GM10266 (cell line): ENCODE measurements around the gene CD247.

Experiments
- DNase-seq: peaks from one replicate; pipeline ENCODE4 v3.0.0; 2012; ENCODE audit errors: extremely low spot score
- CTCF ChIP-seq: IDR thresholded peaks from 2 replicates; pipeline ENCODE4 v1.5.1; 2012; ENCODE audit warnings: mild to moderate bottlenecking, low read depth; ENCODE audit not compliant: control insufficient read depth, insufficient read depth; ENCODE audit errors: missing control alignments

The CD247 gene

DNA sequence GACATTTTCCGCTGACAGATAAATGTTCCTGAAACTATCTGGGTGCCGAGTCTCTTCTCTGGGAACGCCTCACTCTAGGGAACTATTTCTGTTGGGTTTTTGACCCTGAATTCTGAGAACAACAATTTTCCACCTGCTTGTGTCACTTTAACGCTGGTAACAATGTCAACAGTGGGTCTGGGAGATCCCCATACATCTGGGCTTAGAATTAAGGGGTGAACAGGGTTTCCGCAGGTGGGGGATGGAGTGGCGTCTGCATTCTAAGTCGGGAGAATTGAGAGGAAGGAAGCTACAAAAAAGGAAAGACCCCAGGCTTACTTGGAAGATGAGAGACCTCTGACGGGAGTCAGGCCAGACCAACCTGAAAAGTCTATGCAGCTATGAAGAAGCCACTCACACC is 8.7 kb downstream of the CD247 start:
- TF ChIP-seq CTCF, result no peak
- no peak for DNase-seq

DNA sequence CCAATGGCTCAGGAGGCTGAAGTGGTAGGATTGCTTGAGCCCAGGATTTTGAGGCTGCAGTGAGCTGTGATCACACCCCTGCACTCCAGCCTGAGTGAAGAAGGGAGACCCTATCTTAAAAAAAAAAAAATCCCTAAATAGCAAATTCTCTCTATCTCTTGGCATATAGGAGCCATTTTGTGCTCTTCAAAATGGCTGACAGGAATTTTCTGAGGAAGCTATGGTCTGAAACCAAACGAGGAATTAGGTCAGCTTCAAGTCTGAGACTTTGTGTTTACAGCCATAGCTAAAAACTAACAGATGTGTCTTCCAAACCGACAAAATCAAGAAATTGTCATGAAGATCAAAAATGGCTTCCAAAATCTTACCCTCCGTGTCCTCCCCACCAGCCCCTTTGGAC is 10.6 kb downstream of the CD247 start:
- no peak for TF ChIP-seq CTCF
- DNase-seq, result no peak

DNA sequence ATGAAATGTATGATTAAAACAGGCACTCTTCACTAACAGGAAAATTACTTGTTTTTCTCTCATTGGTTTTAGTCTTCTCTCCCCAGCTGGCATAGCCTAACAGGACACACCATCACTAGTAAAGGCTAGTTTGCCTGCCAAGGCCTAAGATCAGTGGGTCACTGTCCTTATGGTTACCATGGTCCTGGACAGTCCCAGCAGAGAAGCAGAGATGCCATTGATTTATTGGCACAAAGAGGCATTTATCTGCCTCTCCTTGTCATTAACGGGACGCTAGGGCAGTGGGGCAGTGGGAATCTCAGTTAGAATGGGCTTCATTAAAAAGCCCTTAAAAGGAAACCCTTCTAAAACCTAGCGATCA is 13.9 kb downstream of the CD247 start:
- DNase-seq, result no peak
- no peak for TF ChIP-seq CTCF

- TF ChIP-seq CTCF, result no peak
- DNase-seq, result no peak
Measured at GRCh38 chr1:167503626-167504466, 14.5 kb downstream of the CD247 start.

DNA sequence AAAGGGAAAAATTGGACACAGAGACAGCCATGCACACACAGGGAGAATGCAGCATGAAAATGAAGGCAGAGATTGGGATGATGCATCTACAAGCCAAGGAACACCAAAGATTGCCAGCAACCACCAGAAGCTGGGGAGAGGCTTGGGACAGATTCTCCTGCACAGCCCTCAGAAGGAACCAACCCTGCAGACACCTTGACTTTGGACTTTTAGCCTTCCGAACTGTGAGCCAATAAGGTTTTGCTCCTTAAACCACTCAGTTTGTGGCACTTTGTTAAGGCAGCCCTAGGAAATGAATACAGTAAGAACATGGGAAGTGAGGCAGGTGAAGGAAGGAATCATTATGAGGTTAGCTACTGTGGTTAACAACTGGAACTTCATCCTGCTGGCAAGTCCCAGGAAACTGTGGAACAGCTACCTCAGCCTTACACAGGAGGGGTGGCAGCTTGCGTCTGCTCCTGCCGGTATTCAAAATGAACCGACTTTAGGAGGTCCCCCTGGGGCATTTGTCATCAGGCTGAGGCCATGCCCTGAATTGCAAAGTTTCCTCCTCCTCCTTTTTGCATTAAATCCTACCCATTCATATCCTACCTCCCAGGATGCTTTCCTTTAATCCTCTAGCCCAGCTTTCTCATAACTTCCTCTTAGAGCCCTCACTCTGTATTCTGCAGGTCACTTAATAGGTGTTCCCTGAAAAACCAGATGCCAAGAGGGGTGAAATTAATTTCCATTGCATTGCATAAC is 15.4 kb downstream of the CD247 start:
- DNase-seq, result no peak
- TF ChIP-seq CTCF, result no peak

- no peak for TF ChIP-seq CTCF
- no peak for DNase-seq
Measured at GRCh38 chr1:167502192-167502551, 16.2 kb downstream of the CD247 start.
